ENCODE results near the gene CTSH.

Gene CTSH

GRCh38 chr15:78968114-78968513 is 23.3 kb upstream of the CTSH start:
- TF ChIP-seq CTCF (conservative IDR thresholded peaks at IDR 0.05; ENCODE audit: control insufficient read depth, insufficient read depth, low read depth, low read length), result no peak
- H3K4me3 ChIP-seq (ENCODE audit: control insufficient read depth, low read depth, low read length), result no peak overlapping the region
- no peak for DNase-seq (ENCODE audit: low read depth)

GRCh38 chr15:78960308-78960707 is 15.5 kb upstream of the CTSH start:
- no peak for TF ChIP-seq CTCF (conservative IDR thresholded peaks at IDR 0.05; ENCODE audit: control insufficient read depth, insufficient read depth, low read depth, low read length)
- no peak for DNase-seq (ENCODE audit: low read depth)
- H3K4me3 ChIP-seq (ENCODE audit: control insufficient read depth, low read depth, low read length), result no peak overlapping the region

- TF ChIP-seq CTCF (conservative IDR thresholded peaks at IDR 0.05; ENCODE audit: control insufficient read depth, insufficient read depth, low read depth, low read length), result no peak
- no peak overlapping the region for H3K4me3 ChIP-seq (ENCODE audit: control insufficient read depth, low read depth, low read length)
- no peak for DNase-seq (ENCODE audit: low read depth)
Measured at GRCh38 chr15:78959360-78959759, 14.5 kb upstream of the CTSH start.

GRCh38 chr15:78957416-78958093 is 12.7 kb upstream of the CTSH start:
- H3K4me3 ChIP-seq (ENCODE audit: control insufficient read depth, low read depth, low read length), result no peak overlapping the region
- TF ChIP-seq CTCF (conservative IDR thresholded peaks at IDR 0.05; ENCODE audit: control insufficient read depth, insufficient read depth, low read depth, low read length), result no peak
- DNase-seq (ENCODE audit: low read depth), result no peak

- TF ChIP-seq CTCF (conservative IDR thresholded peaks at IDR 0.05; ENCODE audit: control insufficient read depth, insufficient read depth, low read depth, low read length), result no peak
- no peak for DNase-seq (ENCODE audit: low read depth)
Measured at GRCh38 chr15:78956937-78957336, 12.1 kb upstream of the CTSH start.

GRCh38 chr15:78955355-78955754 is 10.5 kb upstream of the CTSH start:
- no peak for DNase-seq (ENCODE audit: low read depth)
- H3K4me3 ChIP-seq (ENCODE audit: control insufficient read depth, low read depth, low read length), result no peak overlapping the region
- no peak for TF ChIP-seq CTCF (conservative IDR thresholded peaks at IDR 0.05; ENCODE audit: control insufficient read depth, insufficient read depth, low read depth, low read length)

More at GRCh38 chr15:78956937-78957336, 12.1 kb upstream of the CTSH start:
- no peak overlapping the region for H3K4me3 ChIP-seq (ENCODE audit: control insufficient read depth, low read depth, low read length)

GRCh38 chr15:78951841-78952238 is 7.0 kb upstream of the CTSH start:
- H3K4me3 ChIP-seq (ENCODE audit: control insufficient read depth, low read depth, low read length), result no peak overlapping the region
- no peak for TF ChIP-seq CTCF (conservative IDR thresholded peaks at IDR 0.05; ENCODE audit: control insufficient read depth, insufficient read depth, low read depth, low read length)
- DNase-seq (ENCODE audit: low read depth), result no peak

Measured in fibroblast of mammary gland (primary cell).